ENCODE data around the gene APC2.

APC2 gene

GRCh38 chr19:1451916-1452801 is 2.2 kb downstream of the APC2 start:
- DNase-seq = no peak

- no peak for DNase-seq
Observed at GRCh38 chr19:1452802-1453524, 3.0 kb downstream of the APC2 start.

GRCh38 chr19:1453525-1454364 is 3.8 kb downstream of the APC2 start:
- no peak for DNase-seq

- no peak for DNase-seq
Observed at GRCh38 chr19:1455002-1455335, 5.0 kb downstream of the APC2 start.

- peak; percentile 93 for DNase-seq
Observed at GRCh38 chr19:1455336-1456120, 5.6 kb downstream of the APC2 start.

GRCh38 chr19:1456121-1456900 is 6.4 kb downstream of the APC2 start:
- DNase-seq = no peak

GRCh38 chr19:1457031-1457739 is 7.3 kb downstream of the APC2 start:
- no peak for DNase-seq

GRCh38 chr19:1457892-1458291 is 8.0 kb downstream of the APC2 start:
- no peak for DNase-seq

- DNase-seq = no peak
Observed at GRCh38 chr19:1459479-1459878, 9.6 kb downstream of the APC2 start.

GRCh38 chr19:1460033-1460995 is 10.4 kb downstream of the APC2 start:
- DNase-seq = no peak

GRCh38 chr19:1461862-1462261 is 11.9 kb downstream of the APC2 start:
- no peak for DNase-seq

GRCh38 chr19:1465191-1466016 is 15.5 kb downstream of the APC2 start:
- no peak for DNase-seq

GRCh38 chr19:1466018-1466460 is 16.1 kb downstream of the APC2 start:
- DNase-seq = no peak

- DNase-seq = no peak
Observed at GRCh38 chr19:1466461-1467214, 16.7 kb downstream of the APC2 start.

- DNase-seq = no peak
Observed at GRCh38 chr19:1467215-1467489, 17.2 kb downstream of the APC2 start.

GRCh38 chr19:1467490-1468273 is 17.8 kb downstream of the APC2 start:
- no peak for DNase-seq

GRCh38 chr19:1468274-1468820 is 18.4 kb downstream of the APC2 start:
- no peak for DNase-seq
